MM.1S (cell line): ENCODE results near the gene TMPRSS3.

Source experiments
- CTCF ChIP-seq: fragments of 300-600 bp; sonication (generic); IDR thresholded peaks from 2 replicates; pipeline ENCODE4 v1.5.1; 2016; ENCODE audit warnings: antibody characterized with exemption, low read length, mixed read lengths
- EZH2 ChIP-seq: fragments of 300-600 bp; sonication (generic); optimal IDR thresholded peaks from 2 replicates; pipeline ENCODE3; 2017; ENCODE audit warnings: low read depth, mild to moderate bottlenecking, antibody characterized with exemption, low read length, mixed read lengths
- EZH2phosphoT487 ChIP-seq: fragments of 300-600 bp; sonication (generic); IDR thresholded peaks from 2 replicates; pipeline ENCODE4 v1.6.1; 2018; ENCODE audit warnings: antibody characterized with exemption, low read length

- TF ChIP-seq CTCF (no peak), EZH2 (no peak), EZH2phosphoT487 (no peak)
These were observed 40.0 kb upstream of the TMPRSS3 start for GRCh38 chr21:42435833-42436232.
